CD8-positive, alpha-beta memory T cell (primary cell): ENCODE data around the gene PHLPP2. TPM values are rescaled to one million over a fixed set of nuclear protein-coding genes. Genes with fewer than 3 reads are reported as not detected.

Experiments
- CTCF ChIA-PET: fragments of 350-600 bp; sonication (Branson Sonifier 250); formaldehyde crosslinking; loops from one replicate; lab custom pipeline; 2021; ENCODE audit warnings: antibody characterized with exemption; lab: Charles Lee
- POLR2A ChIA-PET: fragments of 350-600 bp; sonication (Branson Sonifier 250); formaldehyde crosslinking; loops from one replicate; lab custom pipeline; 2021; ENCODE audit warnings: antibody characterized with exemption; lab: Charles Lee
- DNase-seq, 5 donors: peaks; one replicate each; pipeline versions ENCODE4 v3.0.0 to v3.0.0-alpha.2; 2020 to 2022; ENCODE audit warnings: mixed read lengths in 1 of 5
- H3K27ac ChIP-seq: one replicate; pipeline ENCODE4 v1.7.0; 2013; ENCODE audit warnings: low read depth, mild to moderate bottlenecking, low read length, moderate library complexity
- H3K27me3 ChIP-seq: 2 replicates; pipeline ENCODE4 v1.7.0; 2013; ENCODE audit warnings: low read length, mild to moderate bottlenecking; ENCODE audit not compliant: insufficient read depth, poor library complexity, severe bottlenecking
- H3K36me3 ChIP-seq: 2 replicates; pipeline ENCODE4 v1.7.0; 2013; ENCODE audit warnings: mild to moderate bottlenecking, low read length, moderate library complexity; ENCODE audit not compliant: insufficient read depth
- H3K4me1 ChIP-seq: 2 replicates; pipeline ENCODE4 v1.7.0; 2013; ENCODE audit warnings: mild to moderate bottlenecking, low read length, moderate library complexity; ENCODE audit not compliant: insufficient read depth
- H3K4me3 ChIP-seq: 2 replicates; pipeline ENCODE4 v1.7.0; 2013; ENCODE audit warnings: mild to moderate bottlenecking, low read length
- H3K9me3 ChIP-seq: 2 replicates; pipeline ENCODE4 v1.7.0; 2013; ENCODE audit warnings: mild to moderate bottlenecking, low read length
- H3K27ac Mint-ChIP-seq, 8 donors: one replicate each; pipeline ENCODE4 v1.8.0; 2020 to 2021; ENCODE audit warnings: mixed read lengths in 8 of 8, mild to moderate bottlenecking in 6 of 8, inconsistent platforms in 3 of 8, moderate library complexity in 3 of 8
- H3K27me3 Mint-ChIP-seq, 2 donors: one replicate each; pipeline ENCODE4 v1.8.0; 2020 to 2021; ENCODE audit warnings: mixed read lengths in 2 of 2, mild to moderate bottlenecking in 1 of 2, moderate library complexity in 1 of 2
- H3K36me3 Mint-ChIP-seq, 3 donors: one replicate each; pipeline ENCODE4 v1.8.0; 2020 to 2021; ENCODE audit warnings: mixed read lengths in 3 of 3, inconsistent platforms in 1 of 3, mild to moderate bottlenecking in 1 of 3
- H3K4me1 Mint-ChIP-seq, 3 donors: one replicate each; pipeline ENCODE4 v1.8.0; 2020 to 2021; ENCODE audit warnings: mixed read lengths in 3 of 3, inconsistent platforms in 1 of 3, mild to moderate bottlenecking in 1 of 3
- H3K4me3 Mint-ChIP-seq, 7 donors: one replicate each; pipeline ENCODE4 v1.8.0; 2020 to 2021; ENCODE audit warnings: mixed read lengths in 7 of 7, mild to moderate bottlenecking in 6 of 7, moderate library complexity in 4 of 7, inconsistent platforms in 2 of 7
- H3K9me3 Mint-ChIP-seq, 5 donors: one replicate each; pipeline ENCODE4 v1.8.0; 2020 to 2022; ENCODE audit warnings: mixed read lengths in 5 of 5, mild to moderate bottlenecking in 3 of 5, moderate library complexity in 2 of 5, inconsistent platforms in 1 of 5
- polyA plus RNA-seq: library from polyadenylated mRNA; unstranded; fragments of 300-500 nt; fragmentation: Illumina TruSeq; gene quantifications from one replicate; pipeline ENCODE4 v1.2.3, GENCODE V29; 2021
- total RNA-seq, 2 experiments: library from RNA; stranded (reverse); gene quantifications; one replicate each; pipeline ENCODE4 v1.2.3, GENCODE V29; 2021

Gene PHLPP2
- total and polyA plus RNA-seq, 3 experiments from 2014 or later, result 1.7 to 14.4 (median 14.3) TPM

GRCh38 chr16:71732587-71732986 is 8.1 kb upstream of the PHLPP2 start:
- no peaks in the 10 kb centered on the region for H3K27me3 Mint-ChIP-seq
- DNase-seq, result no peak
- H3K36me3 ChIP-seq, result peaks cover 36% of the 10 kb centered on the region
- H3K9me3 ChIP-seq, result no peaks in the 10 kb centered on the region
- H3K4me1 ChIP-seq, result no peaks in the 10 kb centered on the region
- no peaks in the 10 kb centered on the region for H3K9me3 Mint-ChIP-seq
- H3K36me3 Mint-ChIP-seq, result peaks cover 11 to 76% (median 22%) of the 10 kb centered on the region in 3 donors
- no peak overlapping the region for H3K27ac ChIP-seq
- peak overlapping the region in 2 of 8 donors; percentile 53 to 79 for H3K27ac Mint-ChIP-seq
- POLR2A ChIA-PET, result no interaction called here
- no peaks in the 10 kb centered on the region for H3K4me1 Mint-ChIP-seq
- CTCF ChIA-PET, result interaction anchor here (1.1 kb wide), 1 partner anchor 12 kb away, joined by 5 read pairs; no protein-coding TSS in a partner anchor
- H3K4me3 Mint-ChIP-seq, result peak overlapping the region in 1 of 7 donors; percentile 5
- H3K4me3 ChIP-seq, result no peak overlapping the region
- H3K27me3 ChIP-seq, result no peaks in the 10 kb centered on the region

DNA sequence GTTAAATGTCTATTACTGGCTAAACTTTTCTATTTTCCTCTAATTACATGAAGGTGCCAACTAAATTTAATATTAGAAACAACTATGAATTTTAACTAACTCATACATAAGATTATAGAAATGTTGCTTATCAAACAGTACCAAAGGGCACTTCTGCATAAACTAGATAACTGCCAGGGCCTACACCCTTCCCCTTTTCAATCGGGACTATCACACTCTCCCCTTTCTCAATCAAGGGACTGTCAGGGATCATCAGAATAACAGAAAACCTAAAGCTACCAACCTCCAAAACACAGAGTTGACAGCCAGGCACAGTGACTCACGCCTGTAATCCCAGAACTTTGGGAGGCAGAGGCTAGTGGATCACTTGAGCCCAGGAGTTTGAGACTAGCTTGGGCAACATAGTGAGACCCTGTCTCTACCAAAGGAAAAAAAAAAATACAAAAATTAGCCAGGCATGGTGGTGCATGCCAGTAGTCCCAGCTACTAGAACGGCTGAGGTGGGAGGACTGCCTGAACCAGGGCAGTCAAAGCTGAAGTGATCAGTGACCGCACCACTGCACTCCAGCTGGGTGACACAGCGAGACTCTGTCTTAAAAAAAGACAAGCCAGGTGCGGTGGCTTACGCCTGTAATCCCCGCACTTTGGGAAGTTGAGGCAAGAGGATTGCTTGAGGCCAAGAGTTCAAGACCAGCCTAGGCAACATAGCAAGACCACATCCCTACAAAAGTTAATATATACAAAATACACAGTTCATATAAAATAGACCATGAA is 3.2 kb upstream of the PHLPP2 start:
- Histone ChIP-seq H3K36me3 (peaks cover 8% of the 10 kb centered on the region), H3K27ac (no peak overlapping the region)
- no peaks in the 10 kb centered on the region for H3K27me3 Mint-ChIP-seq

DNA sequence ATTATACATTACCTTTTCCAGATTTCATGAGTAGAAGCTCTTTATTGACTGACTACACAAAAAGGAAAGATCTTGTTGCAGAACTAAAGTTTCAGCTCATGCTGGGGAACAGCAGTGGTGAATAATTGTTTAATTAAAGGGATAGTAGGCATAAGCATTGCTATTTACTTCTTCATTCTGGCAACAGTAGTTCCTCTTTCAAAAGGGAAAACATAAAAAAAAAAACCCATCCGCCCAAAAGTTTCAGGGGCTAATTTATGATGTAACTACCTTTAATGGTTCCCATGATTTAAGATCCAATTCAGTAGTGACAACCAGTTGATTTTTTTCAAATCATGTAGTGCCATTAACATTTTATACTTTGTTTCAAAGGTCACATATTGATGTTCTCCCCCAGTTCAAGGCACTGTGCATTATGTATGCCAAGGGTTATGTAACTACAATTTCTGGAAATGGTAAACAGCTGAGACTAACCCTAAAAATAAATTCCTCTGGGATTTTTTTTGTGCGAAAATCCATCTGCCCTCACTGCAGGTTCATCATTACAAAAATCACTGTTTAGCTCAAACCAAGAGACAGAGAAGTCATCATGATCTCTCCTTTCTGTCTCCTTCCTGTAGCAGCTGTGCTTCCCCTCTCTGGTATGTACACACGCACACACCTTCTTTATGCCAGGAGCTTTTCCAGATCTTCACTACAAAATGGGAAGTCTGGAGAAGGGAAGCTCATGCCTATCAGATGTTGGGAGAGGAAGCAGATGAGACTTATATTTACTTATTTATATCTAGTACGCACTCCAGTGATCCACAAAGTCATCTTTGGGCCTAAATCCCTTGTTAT is 2.2 kb upstream of the PHLPP2 start:
- peaks cover 0 to 28% (median 2%) of the 10 kb centered on the region in 3 donors for H3K36me3 Mint-ChIP-seq
- peak overlapping the region in 1 of 8 donors; percentile 30 for H3K27ac Mint-ChIP-seq
- Histone ChIP-seq H3K27ac (no peak overlapping the region), H3K4me1 (peaks cover 6% of the 10 kb centered on the region), H3K4me3 (no peak overlapping the region), H3K27me3 (no peaks in the 10 kb centered on the region), H3K9me3 (no peaks in the 10 kb centered on the region), H3K36me3 (peaks cover 3% of the 10 kb centered on the region)
- DNase-seq, result no peak
- peaks cover 13 to 18% (median 17%) of the 10 kb centered on the region in 3 donors for H3K4me1 Mint-ChIP-seq
- H3K9me3 Mint-ChIP-seq, result no peaks in the 10 kb centered on the region
- peak overlapping the region in 1 of 7 donors; percentile 34 for H3K4me3 Mint-ChIP-seq
- H3K27me3 Mint-ChIP-seq, result no peaks in the 10 kb centered on the region
- ChIA-PET POLR2A (interaction anchor here (0.5 to 0.7 kb wide), 2 partner anchors 61 to 167 kb away, joined by 3 read pairs; no protein-coding TSS in a partner anchor), CTCF (interaction anchor here (1.1 to 1.4 kb wide), 2 partner anchors 11 to 162 kb away, joined by 3 to 4 read pairs; no protein-coding TSS in a partner anchor)

More for the DNA sequence above, 3.2 kb upstream of the PHLPP2 start:
- DNase-seq, result no peak
- Mint-ChIP-seq H3K9me3 (no peaks in the 10 kb centered on the region), H3K4me3 (peak overlapping the region in 1 of 7 donors; percentile 62), H3K4me1 (peaks cover 9 to 10% (median 10%) of the 10 kb centered on the region in 3 donors), H3K36me3 (peaks cover 4 to 37% (median 8%) of the 10 kb centered on the region in 3 donors), H3K27ac (no peak overlapping the region)
- H3K27me3 ChIP-seq, result no peaks in the 10 kb centered on the region
- CTCF ChIA-PET, result interaction anchor here (1.4 kb wide), 1 partner anchor 163 kb away, joined by 3 read pairs; no protein-coding TSS in a partner anchor
- POLR2A ChIA-PET, result no interaction called here
- H3K4me1 ChIP-seq, result peaks cover 6% of the 10 kb centered on the region
- no peaks in the 10 kb centered on the region for H3K9me3 ChIP-seq
- no peak overlapping the region for H3K4me3 ChIP-seq

DNA sequence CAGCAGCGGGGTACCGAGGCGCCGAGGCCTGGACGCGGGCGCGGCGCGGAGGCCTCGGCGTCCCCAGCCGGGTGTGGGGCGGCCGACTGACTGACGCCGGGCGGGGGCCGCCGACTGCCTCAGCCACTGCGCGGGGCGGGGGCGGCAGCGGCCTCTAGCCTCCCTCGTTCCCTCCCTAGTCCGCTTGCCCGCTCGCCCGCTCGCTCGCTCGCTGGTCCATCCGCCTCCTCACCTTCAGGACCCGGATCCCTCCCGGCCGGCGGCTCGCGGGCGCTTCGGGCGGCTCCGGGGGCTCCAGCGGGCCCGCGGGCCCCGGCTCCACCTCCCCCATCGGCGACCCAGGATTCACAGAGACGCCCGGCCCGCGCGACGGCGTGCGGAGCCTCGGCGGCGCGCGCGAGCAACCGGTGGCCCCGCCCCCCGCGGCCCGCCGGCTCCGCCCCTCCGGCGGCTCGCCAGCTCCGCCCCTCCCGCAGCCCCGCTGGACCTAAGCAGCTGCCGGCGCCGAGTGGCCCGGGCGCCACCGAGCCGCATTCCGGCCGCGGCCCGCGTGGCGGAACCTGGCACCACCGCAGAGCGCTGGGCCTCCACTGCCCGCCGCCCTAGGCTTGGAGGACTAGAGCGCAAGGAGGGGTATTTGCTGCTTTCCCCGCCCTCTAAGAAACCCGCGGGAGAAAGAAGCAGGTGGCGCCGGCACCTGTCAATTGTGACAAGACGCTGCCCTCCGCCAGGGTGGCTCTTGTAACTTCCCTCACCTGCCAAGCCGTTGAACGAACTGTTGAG is 773 bp downstream of the PHLPP2 start:
- Mint-ChIP-seq H3K4me1 (peaks cover 13 to 19% (median 18%) of the 10 kb centered on the region in 3 donors), H3K27me3 (no peaks in the 10 kb centered on the region), H3K4me3 (peak overlapping the region; percentile 80 to 89 (median 86)), H3K9me3 (no peaks in the 10 kb centered on the region), H3K27ac (peak overlapping the region; percentile 51 to 95 (median 86)), H3K36me3 (peaks cover 0 to 5% (median 3%) of the 10 kb centered on the region in 3 donors)
- Histone ChIP-seq H3K27ac (peak overlapping the region; percentile 51), H3K4me3 (peak overlapping the region; percentile 43), H3K27me3 (no peaks in the 10 kb centered on the region), H3K36me3 (no peaks in the 10 kb centered on the region), H3K4me1 (peaks cover 6% of the 10 kb centered on the region), H3K9me3 (no peaks in the 10 kb centered on the region)
- peak; percentile 72 to 89 (median 81) for DNase-seq
- POLR2A ChIA-PET, result no interaction called here
- CTCF ChIA-PET, result no interaction called here

GRCh38 chr16:71722801-71723536 is 1.5 kb downstream of the PHLPP2 start:
- DNase-seq, result peak; percentile 55 to 69 (median 58)
- H3K27me3 Mint-ChIP-seq, result no peaks in the 10 kb centered on the region
- H3K9me3 Mint-ChIP-seq, result no peaks in the 10 kb centered on the region
- CTCF ChIA-PET, result no interaction called here
- peaks cover 0 to 6% (median 4%) of the 10 kb centered on the region in 3 donors for H3K36me3 Mint-ChIP-seq
- H3K27ac Mint-ChIP-seq, result peak overlapping the region; percentile 87 to 96 (median 95)
- Histone ChIP-seq H3K4me3 (peak overlapping the region; percentile 86), H3K36me3 (no peaks in the 10 kb centered on the region), H3K27ac (peak overlapping the region; percentile 51), H3K4me1 (peaks cover 6% of the 10 kb centered on the region), H3K9me3 (no peaks in the 10 kb centered on the region), H3K27me3 (no peaks in the 10 kb centered on the region)
- peak overlapping the region; percentile 94 to 97 (median 96) for H3K4me3 Mint-ChIP-seq
- POLR2A ChIA-PET, result no interaction called here
- peaks cover 13 to 19% (median 18%) of the 10 kb centered on the region in 3 donors for H3K4me1 Mint-ChIP-seq

DNA sequence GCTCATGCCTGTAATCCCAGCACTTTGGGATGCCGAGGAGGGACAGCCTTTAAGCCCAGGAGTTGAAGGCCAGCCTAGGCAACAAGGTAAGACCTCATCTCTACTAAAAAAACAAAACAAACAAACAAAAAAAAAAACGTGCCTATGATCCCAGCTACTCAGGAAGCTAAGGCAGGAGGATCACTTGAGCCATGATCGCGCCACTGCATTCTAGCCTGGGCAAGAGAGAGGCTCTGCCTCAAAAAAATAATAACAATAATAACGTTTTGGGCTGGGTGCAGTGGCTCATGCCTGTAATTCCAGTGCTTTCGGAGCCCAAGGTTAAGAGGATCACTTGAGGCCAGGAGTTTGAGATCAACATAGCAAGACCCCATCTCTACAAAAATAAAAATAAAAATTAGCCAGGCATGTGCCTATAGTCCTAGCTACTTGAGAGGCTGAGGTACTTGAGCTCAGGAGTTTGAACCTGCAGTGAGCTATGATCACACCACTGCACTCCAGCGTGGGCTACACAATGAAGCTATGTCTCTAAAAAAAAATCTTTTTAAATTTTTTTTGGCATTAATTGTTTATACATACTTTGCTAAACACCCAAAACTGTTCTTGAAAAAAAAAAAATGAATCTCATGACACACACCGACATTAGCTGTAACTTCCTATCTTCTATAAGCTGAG is 3.3 kb downstream of the PHLPP2 start:
- H3K27ac ChIP-seq, result no peak overlapping the region
- no peaks in the 10 kb centered on the region for H3K27me3 ChIP-seq
- H3K36me3 ChIP-seq, result no peaks in the 10 kb centered on the region
- H3K9me3 ChIP-seq, result no peaks in the 10 kb centered on the region
- H3K9me3 Mint-ChIP-seq, result no peaks in the 10 kb centered on the region
- POLR2A ChIA-PET, result no interaction called here
- H3K4me3 Mint-ChIP-seq, result peak overlapping the region in 2 of 7 donors; percentile 19 to 59
- no peak overlapping the region for H3K27ac Mint-ChIP-seq
- peaks cover 0 to 9% (median 4%) of the 10 kb centered on the region in 3 donors for H3K36me3 Mint-ChIP-seq
- no peak for DNase-seq
- peaks cover 13 to 25% (median 18%) of the 10 kb centered on the region in 3 donors for H3K4me1 Mint-ChIP-seq
- peaks cover 6% of the 10 kb centered on the region for H3K4me1 ChIP-seq
- no peak overlapping the region for H3K4me3 ChIP-seq
- CTCF ChIA-PET, result interaction anchor here (1.3 kb wide), 1 partner anchor 161 kb away, joined by 5 read pairs; no protein-coding TSS in a partner anchor
- no peaks in the 10 kb centered on the region for H3K27me3 Mint-ChIP-seq
